ENCODE measurements around the gene CRB2.

CRB2 gene

DNA sequence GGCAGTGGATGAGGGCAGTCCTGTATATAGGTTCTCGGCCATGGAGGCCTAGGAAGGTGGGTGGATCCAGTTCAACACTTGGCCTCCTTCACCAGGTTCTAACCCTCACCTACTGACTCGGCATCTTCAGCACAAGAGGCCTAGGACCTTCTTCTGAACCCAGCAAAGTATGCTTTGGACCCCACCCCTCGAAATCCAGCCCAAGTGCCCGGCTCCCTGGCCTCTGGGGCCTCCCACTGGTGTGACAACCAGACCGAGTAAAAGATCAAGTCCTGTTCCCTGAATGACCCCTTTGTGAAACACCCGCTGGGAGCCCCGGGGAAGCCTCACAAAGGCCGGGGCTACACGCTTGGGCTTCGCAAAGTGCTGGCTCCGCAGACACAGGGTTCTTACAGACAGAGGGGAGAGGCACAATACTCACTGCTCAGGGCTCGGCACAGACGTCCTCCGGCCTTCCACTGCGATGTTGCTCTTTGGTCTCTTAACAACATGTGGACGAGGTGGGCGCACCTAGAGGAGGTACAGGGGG, 47.0 kb downstream of the CRB2 start:
- DNase-seq (ENCODE audit: low spot score): no peak

DNA sequence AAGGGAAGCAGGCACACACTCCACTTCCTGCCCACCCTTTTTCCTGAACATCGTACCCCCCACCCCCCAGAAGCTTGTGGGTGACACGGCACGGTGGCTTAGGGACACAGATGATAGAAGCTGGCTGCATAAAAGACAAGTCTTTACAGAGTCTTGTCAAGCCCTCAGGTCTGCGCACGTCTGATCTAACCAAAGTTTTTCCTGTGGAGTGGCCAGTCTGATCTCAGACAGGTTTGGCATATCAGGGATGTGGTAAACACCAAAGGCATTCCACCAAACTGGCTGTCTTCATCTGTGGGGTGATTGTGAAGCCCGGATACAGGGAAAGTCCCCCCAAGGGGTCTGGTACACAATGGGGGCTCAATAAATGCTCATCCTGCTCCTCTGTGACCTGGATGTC, 50.0 kb downstream of the CRB2 start:
- DNase-seq (ENCODE audit: low spot score): no peak

DNA sequence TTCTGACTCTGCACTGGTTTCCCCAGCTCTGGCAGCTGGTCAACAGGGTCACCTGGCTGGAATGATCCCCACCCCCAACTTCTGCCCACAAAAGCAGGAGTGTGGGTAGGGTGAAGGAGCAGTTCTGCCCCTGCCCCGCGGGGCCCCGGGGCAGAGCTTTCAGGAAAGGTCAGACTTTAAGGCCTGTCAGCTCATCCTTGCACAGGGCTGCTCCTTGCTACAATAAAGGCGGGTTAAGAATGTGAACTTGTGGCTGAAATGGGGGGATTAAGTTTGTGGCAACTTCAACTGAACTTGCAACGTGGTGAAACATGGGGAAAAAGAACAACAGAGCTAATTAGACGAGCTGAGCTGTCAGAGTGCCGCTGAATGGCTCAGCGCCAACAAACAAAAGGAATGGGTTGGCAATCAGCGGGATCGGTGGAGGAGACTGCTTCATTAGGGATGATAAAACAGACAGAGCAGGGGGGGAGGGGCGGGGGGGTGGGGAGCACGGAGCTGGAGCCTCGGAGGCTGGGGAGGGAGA, 50.8 kb downstream of the CRB2 start:
- DNase-seq (ENCODE audit: low spot score): no peak

DNA sequence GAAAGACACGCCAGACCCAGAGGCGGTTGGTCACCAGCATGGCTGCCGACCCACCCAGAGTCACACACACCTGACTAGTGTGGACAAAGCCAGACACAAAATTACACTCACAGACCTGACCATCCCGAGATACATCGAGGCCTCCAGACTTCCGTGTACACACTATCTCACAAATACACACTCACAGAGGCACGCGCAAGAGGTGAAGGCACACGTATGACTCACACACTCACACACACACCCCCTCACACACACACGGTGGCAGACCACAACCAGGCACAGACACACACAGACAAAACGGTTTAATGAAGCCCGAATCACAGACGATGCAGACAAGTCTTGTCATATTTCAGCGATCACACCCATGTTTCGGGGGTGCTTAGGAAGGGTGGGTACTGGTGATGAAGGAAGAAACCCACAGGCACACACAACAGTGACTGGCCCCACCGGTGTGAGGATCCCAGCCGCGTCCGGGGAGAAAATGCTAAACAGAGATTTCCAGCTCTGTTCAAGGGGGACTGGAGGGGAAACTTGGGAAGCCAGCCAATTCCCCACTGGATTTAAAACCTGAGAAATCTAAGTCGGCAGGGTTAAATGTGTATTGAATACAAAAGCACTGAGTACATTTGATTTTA, 51.3 kb downstream of the CRB2 start:
- no peak for DNase-seq (ENCODE audit: low spot score)

DNA sequence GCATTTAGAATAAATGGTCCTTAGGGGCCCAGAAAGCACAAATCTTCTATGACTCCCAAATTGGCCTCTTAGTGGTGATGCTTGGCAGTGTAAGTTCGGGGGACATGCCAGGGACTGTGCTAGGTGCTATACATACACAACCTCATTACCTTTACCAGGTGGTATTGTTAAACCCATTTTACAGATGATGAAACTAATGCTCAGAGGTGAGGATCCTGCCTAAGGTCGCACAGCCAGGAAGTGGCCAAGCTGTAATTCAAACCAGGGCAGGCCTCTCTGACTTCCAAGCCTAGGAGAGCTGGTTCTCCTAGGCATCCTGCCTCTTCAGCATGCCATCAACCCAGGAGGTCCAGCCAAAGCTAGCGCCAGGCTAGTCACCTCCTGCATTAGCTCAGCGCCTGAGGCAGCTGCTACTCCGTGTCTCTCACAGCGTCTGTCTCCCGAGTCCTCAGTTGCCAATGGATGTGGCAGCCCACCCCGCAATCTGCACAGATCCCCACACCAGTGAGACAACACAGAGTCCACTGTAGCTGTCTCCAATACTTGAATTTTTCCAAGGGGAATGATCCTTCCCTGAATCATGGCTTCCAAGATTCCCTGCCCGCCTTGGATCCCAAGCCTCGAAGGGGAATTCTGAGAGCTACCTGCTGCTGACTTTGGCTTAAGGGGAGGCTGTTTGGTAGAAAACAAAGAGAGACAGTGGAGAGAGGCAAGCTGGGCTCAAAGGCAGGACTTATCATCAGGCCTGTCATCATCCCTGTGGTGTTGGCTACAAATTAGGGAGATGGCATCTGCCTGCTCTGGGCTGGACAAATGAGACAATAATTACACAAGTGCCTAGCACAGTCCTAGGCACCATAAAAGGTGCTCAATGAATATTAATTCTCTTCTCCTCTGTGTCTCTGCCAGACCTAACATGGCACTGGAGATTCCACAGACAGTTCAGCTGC, 52.6 kb downstream of the CRB2 start:
- DNase-seq (ENCODE audit: low spot score): no peak

DNA sequence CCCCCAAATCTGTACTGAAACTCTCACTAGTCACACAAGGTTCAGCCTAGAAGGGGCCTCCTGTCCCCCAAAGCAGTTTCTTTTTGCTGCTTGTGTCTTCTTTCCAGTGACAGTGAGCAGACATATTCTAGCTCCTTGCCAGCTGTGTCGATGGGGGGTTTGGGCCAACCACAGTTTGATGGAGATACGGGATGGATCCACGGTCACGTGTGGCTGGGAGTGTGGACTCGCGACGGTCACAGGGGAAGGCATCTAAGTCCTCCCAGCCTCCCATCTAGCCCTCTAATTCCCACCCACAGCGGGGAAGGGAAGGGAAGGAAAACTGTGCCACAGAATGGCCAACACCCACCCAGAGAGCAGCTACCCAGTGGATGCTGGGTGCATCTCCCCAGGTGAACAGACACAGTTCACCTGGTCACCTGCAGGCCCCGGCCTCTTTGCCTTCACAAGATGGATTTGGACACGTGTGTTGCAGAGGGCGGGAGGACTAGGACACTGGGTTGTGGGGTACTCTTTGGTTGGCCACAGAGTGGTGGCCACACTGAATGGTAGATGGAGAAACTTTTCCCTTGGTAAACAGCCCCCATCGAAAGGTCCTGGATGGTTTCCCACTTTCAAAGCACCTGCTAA, 54.4 kb downstream of the CRB2 start:
- no peak for DNase-seq (ENCODE audit: low spot score)

DNA sequence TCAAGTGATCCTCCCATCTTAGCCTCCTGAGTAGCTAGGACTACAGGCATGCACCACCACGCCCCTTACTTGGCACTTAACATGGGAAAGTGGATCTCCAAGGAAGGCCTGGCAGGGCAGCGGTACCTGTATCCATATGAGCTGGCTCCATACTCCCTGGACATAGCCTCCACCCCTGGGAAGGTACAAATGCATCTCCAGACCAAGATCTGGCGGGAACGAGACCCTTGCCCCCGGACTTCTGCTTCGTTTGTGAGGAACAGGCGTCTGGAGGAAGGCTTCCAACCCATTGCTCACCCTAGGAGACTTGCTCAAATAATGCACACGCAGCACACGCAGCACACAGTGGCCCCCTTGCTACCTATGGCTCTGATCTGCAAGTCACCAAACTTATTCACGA, 55.2 kb downstream of the CRB2 start:
- no peak for DNase-seq (ENCODE audit: low spot score)

DNA sequence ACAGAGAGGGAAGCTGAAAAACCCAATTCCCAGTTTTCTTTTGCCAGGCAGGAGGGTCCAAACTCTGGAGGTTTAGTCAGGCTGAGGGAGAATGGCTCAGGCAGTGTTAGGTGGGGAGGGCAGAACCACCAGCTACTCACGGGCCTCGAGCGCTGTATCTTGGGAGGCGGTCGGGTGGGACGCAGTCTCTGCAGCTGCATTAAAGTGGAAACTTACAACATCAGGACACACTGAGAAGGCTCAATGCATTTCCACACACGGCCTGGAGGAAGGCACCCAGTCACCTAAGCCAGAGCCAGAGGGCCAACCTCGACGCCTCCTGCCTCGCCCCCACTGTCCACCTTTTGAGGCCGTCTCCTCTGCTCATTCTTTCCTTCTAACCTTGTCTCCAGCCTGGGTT, 55.6 kb downstream of the CRB2 start:
- no peak for DNase-seq (ENCODE audit: low spot score)

DNA sequence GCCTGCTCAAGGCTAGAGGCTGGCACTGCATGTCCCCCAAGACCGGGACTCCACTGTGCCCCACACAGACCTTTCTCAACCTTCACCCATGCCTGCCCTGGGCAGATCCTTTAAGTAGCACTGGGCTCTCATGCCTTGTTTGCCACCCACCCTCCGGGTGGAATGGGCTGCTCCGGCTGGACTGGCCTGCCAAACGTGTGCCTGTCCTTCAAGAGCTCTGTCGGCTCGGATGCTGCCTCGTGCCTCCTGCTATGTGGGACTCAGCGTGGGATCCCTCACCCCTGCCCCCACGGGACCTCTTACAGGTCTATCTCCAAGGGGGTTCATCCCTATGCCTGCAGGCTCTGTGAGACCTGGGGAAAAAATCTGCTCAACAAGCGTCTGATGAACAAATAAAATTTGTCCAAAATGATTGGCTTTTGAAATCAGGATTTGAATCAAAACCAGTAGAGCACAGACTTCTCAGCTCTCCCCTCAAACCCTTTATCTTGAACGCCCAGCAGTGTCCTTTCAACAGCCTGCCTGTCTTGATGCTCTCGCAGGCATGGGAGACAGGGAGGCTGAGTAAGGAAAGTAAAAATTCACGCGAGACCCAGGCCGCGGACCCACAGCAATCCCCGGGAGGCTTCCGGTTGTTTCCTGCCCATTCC, 56.3 kb downstream of the CRB2 start:
- DNase-seq (ENCODE audit: low spot score): no peak

DNA sequence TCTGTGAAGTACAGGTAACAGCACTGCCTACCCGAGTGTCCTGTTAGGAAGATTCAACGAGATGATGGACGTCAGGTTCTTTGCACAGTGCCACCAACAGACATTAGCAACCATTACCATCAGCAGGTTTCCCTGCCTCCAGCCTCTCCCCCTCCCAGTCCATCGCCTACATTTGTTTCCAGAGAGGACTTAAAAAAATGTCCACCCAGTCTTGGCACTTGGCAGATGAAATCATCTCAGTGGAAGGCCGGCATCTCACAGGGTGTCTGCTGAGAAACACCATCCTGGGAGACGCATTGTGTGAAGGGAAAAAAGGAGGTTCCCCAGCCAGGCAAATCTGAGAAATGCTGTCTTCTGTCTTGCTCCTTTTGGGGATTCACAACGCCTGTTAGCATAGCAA, 58.2 kb downstream of the CRB2 start:
- no peak for DNase-seq (ENCODE audit: low spot score)

DNA sequence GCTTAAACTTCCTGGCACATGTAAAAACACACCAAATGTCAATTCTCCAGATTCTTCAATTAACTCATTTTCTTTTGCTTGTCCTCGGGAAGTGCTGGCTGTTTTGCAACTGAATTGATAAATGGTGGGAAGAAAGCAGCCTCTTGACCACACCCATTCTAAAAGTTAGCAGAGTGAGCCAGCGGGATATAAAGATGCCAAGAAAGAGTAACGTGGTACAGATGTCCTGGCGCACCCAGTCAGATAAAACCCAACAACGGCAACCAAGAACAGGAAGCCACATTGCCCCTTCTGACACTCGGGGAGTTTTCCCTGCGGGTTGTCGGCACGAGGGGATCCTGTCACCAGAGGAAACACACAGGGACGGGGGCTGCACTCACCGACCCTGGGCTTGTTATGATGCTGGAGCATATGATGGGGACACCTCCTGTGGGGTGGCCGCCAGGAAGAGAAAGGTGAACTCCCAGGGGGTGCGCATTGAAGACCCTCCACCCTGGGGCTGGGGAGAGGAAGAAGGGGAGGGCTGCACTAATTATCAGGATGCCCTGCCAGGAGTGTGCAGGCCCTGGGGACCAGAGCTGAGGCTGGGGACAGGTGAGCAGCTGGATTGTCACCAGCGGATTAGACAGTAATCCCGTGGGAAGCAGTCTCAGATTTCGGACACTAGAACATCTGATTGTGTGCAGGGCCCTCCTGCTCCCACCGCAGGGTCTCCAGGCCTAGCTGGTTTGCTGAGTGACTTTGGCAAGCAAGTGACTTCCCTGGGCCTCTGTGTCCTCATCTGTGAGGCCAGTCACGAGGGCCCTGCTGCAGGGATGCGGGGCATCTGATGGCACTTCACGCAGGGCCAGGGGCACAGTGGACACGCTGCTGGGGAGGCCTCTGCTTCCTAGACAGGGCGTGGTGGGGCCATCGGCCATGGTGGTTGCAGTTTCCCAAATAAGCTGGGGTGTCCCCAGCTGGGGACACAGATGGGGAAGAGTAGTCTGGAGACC, 59.2 kb downstream of the CRB2 start:
- no peak for DNase-seq (ENCODE audit: low spot score)

DNA sequence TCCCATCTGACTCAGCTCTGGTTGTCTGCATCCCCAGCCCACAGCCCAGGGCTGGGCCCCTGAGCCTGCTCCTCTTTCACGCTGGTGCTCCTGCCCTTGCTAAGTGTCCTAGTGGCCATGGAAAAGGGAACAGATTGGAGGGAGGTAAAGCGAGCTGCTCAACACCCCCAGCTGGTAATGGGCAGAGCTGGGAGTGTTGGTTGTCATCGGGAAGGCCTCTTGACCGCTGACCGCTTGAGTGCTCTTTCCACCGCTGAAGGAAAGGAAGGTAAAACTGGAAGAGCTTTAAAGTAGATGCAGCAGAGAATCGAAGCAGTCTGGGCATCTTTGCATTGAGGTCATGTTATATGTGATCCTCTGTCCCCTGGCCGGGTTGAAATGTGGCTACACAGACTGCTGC, 60.2 kb downstream of the CRB2 start:
- DNase-seq (ENCODE audit: low spot score): no peak

DNA sequence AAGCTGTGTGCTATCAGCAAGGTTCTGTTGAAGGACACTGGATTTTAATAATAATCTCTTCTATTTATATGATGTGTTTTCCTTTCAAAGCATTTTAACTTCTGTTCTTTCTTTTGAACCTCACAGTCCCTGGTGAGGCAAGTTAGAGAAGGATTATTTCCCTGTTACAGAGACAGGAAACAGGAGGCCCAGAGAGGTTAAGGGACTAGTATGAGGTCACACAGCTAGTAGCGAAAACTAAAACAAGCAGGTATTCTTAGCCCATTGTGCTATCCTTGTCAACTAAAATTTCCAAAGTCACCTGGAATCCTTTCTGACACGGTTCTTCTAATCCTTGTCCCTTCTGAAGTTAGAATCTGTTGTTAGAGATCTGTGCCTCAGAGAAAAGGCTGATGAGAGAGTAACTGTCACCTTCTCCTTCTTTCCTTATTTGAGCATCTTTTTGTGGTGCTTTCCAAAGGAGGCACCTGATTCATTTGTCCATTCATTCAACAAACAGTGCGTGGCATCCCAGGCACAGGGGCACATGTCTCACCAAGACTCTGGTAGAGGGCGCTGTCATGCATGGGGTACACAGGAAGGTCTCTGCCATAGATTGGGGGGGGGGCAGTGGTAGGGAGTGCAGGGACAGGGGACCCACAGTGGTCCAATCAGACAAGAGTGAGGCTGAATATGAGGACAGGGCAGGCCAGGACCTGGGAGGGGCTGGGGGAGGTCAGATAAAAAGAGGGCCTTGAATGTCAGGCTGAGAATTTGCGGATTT, 61.5 kb downstream of the CRB2 start:
- no peak for DNase-seq (ENCODE audit: low spot score)

DNA sequence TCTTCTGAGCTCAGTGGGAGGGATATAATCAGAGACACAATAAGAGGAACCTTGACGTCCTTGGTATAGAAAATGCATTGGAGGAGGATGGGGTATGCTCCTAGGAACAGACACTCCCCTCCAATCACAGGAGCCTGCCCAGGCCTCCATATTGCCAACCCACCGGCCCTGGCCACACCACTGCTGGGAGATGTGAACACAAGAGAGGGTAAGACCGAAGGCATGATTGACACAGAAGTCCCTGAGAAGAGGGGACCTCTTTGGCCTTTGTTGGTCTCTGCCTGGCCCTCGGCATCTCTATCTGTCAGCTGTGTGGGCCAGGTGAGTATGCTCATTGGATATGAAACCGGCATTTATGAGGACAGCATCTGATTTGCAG, 62.0 kb downstream of the CRB2 start:
- DNase-seq (ENCODE audit: low spot score): no peak

DNA sequence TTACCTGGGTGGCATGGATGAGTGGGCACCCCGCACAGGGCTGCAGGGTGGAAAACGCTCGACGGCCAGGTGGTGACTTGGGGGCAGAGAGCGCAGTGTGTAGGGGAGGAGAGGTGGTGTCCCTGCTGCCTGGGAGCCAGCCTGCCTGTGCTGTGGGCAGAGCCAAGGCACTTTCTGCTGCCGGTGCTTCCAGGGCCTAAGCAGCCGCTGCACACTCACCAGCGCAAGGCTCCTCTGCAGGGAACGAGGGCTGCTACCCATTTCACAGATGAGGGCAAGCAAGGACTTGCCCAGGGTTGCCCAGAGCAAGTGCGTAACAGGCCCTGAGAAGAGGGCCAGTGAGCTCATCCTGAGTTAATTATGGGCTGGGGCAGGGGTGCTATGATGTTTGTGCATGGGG, 62.5 kb downstream of the CRB2 start:
- DNase-seq (ENCODE audit: low spot score): no peak

DNA sequence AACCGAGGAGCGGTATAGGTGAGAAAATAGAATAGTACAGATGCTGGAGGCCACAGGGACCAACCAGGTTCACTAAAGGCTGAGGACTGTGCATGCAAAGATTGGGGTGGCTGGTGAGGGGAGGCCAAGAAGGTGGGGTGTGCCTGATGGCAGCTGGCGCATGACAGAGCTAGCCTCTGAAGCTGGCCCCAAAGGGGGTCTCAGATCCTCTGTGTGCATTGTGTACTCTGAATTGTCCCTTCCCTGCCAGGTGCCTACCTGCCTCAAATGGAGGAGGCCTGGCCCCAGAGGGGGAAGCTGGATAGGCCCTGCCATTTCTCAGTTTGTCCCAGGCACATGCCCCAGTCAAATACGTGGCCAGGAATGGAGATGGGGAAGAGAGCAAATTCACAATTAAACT, 63.1 kb downstream of the CRB2 start:
- DNase-seq (ENCODE audit: low spot score): no peak

DNA sequence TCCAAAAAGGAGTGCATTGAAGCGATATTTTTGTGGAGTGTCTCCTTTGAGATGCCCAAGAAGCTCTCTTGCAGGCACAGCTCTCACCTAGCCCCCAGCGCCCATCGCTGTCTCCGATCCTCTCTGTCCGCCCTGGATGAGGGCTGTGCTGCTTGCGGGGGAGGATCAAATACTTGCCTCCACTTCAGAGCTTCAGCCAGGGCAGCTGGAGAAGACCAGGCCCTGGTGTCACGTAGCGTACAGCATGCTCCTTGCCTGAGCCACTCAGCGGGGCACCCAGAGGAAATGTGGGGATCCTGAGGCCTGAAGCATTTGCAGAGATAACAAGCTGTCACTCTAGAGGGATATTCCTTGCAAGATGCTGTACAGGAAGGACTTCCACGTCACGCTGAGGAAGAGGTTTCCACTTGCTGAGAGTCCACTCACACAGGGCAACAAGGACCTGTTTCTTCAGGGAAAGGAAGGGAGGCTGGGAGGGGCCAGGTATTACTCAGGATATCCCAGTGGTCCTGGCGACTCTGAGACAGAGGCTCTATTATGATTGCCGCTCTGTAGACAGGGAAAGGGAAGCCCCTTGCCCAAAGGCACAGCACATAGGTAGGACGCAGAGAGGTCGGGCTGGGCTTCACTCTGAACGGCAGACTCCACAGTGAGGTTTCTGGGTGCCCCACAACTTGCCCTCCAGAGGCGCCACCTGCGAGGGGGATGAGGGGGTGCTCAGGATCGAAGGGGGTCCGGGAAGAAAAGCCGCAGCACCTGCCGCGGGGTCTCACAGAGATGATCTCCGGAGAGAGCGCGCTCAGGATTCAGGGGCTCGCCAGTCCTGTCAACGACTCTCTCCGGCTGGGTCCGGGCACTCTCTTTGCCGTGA, 64.0 kb downstream of the CRB2 start:
- no peak for DNase-seq (ENCODE audit: low spot score)

DNA sequence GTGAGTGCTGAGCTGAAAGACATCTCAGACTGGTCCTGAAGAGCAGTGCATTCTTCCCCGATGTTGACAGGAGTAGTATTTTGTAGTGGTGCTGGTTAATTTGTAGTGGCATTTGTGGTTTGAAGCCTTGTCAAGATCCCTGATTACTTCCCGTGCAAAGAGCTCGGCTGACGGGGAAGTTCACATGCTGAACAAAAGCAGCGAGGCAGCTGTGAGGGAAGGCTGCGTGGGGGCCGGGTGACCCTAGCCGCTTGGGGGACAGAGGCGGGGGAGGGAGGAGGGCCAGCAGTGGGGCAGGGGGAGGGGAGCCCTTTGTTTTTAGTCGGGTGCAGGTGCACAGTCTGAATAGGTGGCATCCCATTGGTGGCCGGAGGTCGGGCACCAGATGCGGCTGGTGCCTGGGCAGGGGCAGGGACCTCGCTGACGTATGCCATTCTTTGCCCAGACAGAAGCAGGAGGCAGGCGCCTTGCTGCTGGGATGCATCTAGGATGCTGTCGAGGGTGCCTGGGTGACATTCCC, 64.7 kb downstream of the CRB2 start:
- DNase-seq (ENCODE audit: low spot score): no peak

DNA sequence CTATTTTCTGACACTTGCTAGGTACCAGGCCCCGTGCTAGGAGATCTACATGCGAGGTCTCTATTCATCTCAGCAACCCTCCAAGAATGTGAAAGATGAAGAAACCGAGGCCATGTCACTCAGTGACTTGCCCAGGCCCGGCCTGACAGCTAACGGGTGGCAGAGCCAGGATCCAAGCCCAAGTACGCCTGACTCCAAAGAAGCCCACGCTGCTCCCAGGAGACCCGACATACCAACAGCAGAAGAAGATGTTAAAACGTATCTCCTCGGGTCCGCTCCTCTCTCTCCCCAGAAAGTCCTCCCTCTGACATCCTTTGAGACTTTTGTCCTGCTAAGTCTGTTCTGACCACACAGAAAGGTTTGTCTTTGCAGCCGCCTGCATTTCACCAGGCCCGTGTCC, 65.2 kb downstream of the CRB2 start:
- no peak for DNase-seq (ENCODE audit: low spot score)

Data from RKO (cell line).